22Rv1 (cell line): ENCODE data around the gene ARL6IP6.

Experiments used
- ZFX ChIP-seq: fragments of 450-650 bp; IDR thresholded peaks from 2 replicates; pipeline ENCODE4 v1.6.1; 2017; ENCODE audit warnings: antibody characterized with exemption, borderline replicate concordance
- TF ChIP-seq, protein P1 (sequence below): fragments of 450-650 bp; IDR thresholded peaks from 2 replicates; pipeline ENCODE4 v1.5.1; 2017; ENCODE audit warnings: mild to moderate bottlenecking

DNA sequence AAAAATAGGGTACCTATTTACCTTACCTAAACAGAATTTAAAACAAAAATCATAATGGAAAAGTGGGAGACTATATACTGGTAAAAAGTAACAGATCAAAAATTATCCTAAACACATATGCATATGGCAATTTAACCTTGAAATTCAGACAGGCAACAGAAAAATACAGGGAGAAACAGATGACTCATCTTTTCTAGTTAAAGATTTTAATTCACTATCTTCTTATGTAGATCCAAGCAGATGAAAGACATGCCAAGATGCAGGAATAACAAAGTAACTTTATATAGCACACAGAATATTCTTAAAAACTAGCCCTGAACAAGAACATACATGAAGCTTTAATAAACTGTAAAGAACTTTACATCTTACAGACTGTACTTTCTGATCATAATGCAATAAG lies 32.1 kb upstream of the ARL6IP6 start:
- TF ChIP-seq, protein P1, sequence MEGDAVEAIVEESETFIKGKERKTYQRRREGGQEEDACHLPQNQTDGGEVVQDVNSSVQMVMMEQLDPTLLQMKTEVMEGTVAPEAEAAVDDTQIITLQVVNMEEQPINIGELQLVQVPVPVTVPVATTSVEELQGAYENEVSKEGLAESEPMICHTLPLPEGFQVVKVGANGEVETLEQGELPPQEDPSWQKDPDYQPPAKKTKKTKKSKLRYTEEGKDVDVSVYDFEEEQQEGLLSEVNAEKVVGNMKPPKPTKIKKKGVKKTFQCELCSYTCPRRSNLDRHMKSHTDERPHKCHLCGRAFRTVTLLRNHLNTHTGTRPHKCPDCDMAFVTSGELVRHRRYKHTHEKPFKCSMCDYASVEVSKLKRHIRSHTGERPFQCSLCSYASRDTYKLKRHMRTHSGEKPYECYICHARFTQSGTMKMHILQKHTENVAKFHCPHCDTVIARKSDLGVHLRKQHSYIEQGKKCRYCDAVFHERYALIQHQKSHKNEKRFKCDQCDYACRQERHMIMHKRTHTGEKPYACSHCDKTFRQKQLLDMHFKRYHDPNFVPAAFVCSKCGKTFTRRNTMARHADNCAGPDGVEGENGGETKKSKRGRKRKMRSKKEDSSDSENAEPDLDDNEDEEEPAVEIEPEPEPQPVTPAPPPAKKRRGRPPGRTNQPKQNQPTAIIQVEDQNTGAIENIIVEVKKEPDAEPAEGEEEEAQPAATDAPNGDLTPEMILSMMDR, result no peak
- no peak for TF ChIP-seq ZFX
